Breast epithelium (tissue), 4 donors: ENCODE measurements around the gene CYBC1. TPM values are rescaled to one million over a fixed set of nuclear protein-coding genes. Genes with fewer than 3 reads are reported as not detected.

Source experiments
- DNase-seq, 2 donors: peaks; one replicate each; pipeline ENCODE4 v3.0.0-alpha.2; 2019; ENCODE audit warnings: low spot score in 2 of 2
- H3K27ac ChIP-seq, 2 donors: fragments of 200-600 bp; sonication (generic) in 1 of 2; one replicate each; pipeline ENCODE4 v1.5.1; 2016 to 2019; ENCODE audit warnings: mild to moderate bottlenecking in 1 of 2
- H3K27me3 ChIP-seq, 2 donors: fragments of 200-600 bp; sonication (generic) in 1 of 2; one replicate each; pipeline versions ENCODE4 v1.5.1 to v1.6.0; 2017 to 2019; ENCODE audit warnings: control low read depth in 1 of 2, mild to moderate bottlenecking in 1 of 2
- H3K36me3 ChIP-seq: fragments of 200-600 bp; one replicate; pipeline ENCODE4 v1.5.1; 2019
- H3K4me1 ChIP-seq, 2 donors: fragments of 200-600 bp; sonication (generic); one replicate each; pipeline ENCODE4 v1.5.1; 2016 to 2019; ENCODE audit warnings: control low read depth in 1 of 2
- H3K4me3 ChIP-seq, 3 donors: fragments of 200-600 bp; sonication (generic); 1 replicate in 2 of 3; 2 replicates in 1 of 3; pipeline ENCODE4 v1.5.1; 2016 to 2019; ENCODE audit warnings: mild to moderate bottlenecking in 3 of 3, moderate library complexity in 2 of 3
- H3K9me3 ChIP-seq, 2 donors: fragments of 200-600 bp; sonication (generic) in 1 of 2; one replicate each; pipeline ENCODE4 v1.5.1; 2016 to 2019; ENCODE audit warnings: control low read depth in 1 of 2
- CTCF ChIP-seq, 3 donors: fragments of 450-650 bp; IDR thresholded peaks; one replicate each; pipeline ENCODE4 v1.5.1; 2016 to 2017; ENCODE audit warnings: antibody characterized with exemption in 3 of 3, mild to moderate bottlenecking in 3 of 3, moderate library complexity in 3 of 3
- POLR2A ChIP-seq: fragments of 450-650 bp; IDR thresholded peaks from one replicate; pipeline ENCODE4 v1.6.1; 2016; ENCODE audit warnings: antibody characterized with exemption, mild to moderate bottlenecking, moderate library complexity
- POLR2AphosphoS5 ChIP-seq, 3 donors: sonication (generic); formaldehyde crosslinking; IDR thresholded peaks; one replicate each; pipeline ENCODE4 v1.6.1; 2017; ENCODE audit warnings: antibody characterized with exemption in 3 of 3
- intact Hi-C: fragments of 100-400 bp; cut with DNase I; formaldehyde crosslinking; loops from one replicate; pipeline ENCODE4 v1.15.1; 2023; ENCODE audit warnings: low total_unique reads
- total RNA-seq, 3 donors: library from RNA; depleted of rRNA; stranded (reverse); fragments of >200 nt; gene quantifications; one replicate each; pipeline ENCODE4 v1.1.0, GENCODE V29; 2016

The CYBC1 gene
- total RNA-seq, 3 donors from 2014 or later: 54.7 to 71.4 (median 61.9) TPM

- no peak for DNase-seq
- peaks cover 0 to 5% of the 10 kb centered on the region in 2 donors for H3K4me1 ChIP-seq
- no peak for TF ChIP-seq CTCF (IDR thresholded peaks at IDR 0.05)
- no peak for TF ChIP-seq POLR2AphosphoS5 (IDR thresholded peaks at IDR 0.05)
- no peak for TF ChIP-seq POLR2A
- no peaks in the 10 kb centered on the region for H3K9me3 ChIP-seq
- no peaks in the 10 kb centered on the region for H3K27me3 ChIP-seq
- H3K4me3 ChIP-seq: no peak overlapping the region
- H3K27ac ChIP-seq: no peak overlapping the region
- intact Hi-C loops: no loop called here
- H3K36me3 ChIP-seq: no peaks in the 10 kb centered on the region
Measured at GRCh38 chr17:82439829-82440365, 10.7 kb downstream of the CYBC1 start.

- no peaks in the 10 kb centered on the region for H3K36me3 ChIP-seq
- TF ChIP-seq POLR2AphosphoS5 (IDR thresholded peaks at IDR 0.05) (no peak), POLR2A (no peak), CTCF (IDR thresholded peaks at IDR 0.05) (no peak)
- H3K4me3 ChIP-seq: no peak overlapping the region
- no peak for DNase-seq
- no peaks in the 10 kb centered on the region for H3K9me3 ChIP-seq
- H3K4me1 ChIP-seq: no peaks in the 10 kb centered on the region
- no peaks in the 10 kb centered on the region for H3K27me3 ChIP-seq
- no peak overlapping the region for H3K27ac ChIP-seq
- intact Hi-C loops: no loop called here
Measured at GRCh38 chr17:82439194-82439828, 11.2 kb downstream of the CYBC1 start.

- TF ChIP-seq POLR2A: no peak
- TF ChIP-seq POLR2AphosphoS5 (IDR thresholded peaks at IDR 0.05): no peak
- no peak for TF ChIP-seq CTCF (IDR thresholded peaks at IDR 0.05)
- Histone ChIP-seq H3K36me3 (no peaks in the 10 kb centered on the region), H3K27me3 (no peaks in the 10 kb centered on the region), H3K9me3 (no peaks in the 10 kb centered on the region), H3K4me1 (no peaks in the 10 kb centered on the region), H3K27ac (no peak overlapping the region), H3K4me3 (no peak overlapping the region)
- no peak for DNase-seq
- intact Hi-C loops: no loop called here
Measured at GRCh38 chr17:82438401-82439193, 12.0 kb downstream of the CYBC1 start.

GRCh38 chr17:82437325-82437668 lies 13.3 kb downstream of the CYBC1 start:
- intact Hi-C loops: no loop called here
- no peaks in the 10 kb centered on the region for H3K4me1 ChIP-seq
- no peak overlapping the region for H3K4me3 ChIP-seq
- H3K27me3 ChIP-seq: no peaks in the 10 kb centered on the region
- no peaks in the 10 kb centered on the region for H3K36me3 ChIP-seq
- no peak for DNase-seq
- no peak overlapping the region for H3K27ac ChIP-seq
- H3K9me3 ChIP-seq: no peaks in the 10 kb centered on the region
- no peak for TF ChIP-seq POLR2AphosphoS5 (IDR thresholded peaks at IDR 0.05)
- no peak for TF ChIP-seq POLR2A
- no peak for TF ChIP-seq CTCF (IDR thresholded peaks at IDR 0.05)
